ENCODE measurements around the gene CLSTN2.

CLSTN2 gene

DNA sequence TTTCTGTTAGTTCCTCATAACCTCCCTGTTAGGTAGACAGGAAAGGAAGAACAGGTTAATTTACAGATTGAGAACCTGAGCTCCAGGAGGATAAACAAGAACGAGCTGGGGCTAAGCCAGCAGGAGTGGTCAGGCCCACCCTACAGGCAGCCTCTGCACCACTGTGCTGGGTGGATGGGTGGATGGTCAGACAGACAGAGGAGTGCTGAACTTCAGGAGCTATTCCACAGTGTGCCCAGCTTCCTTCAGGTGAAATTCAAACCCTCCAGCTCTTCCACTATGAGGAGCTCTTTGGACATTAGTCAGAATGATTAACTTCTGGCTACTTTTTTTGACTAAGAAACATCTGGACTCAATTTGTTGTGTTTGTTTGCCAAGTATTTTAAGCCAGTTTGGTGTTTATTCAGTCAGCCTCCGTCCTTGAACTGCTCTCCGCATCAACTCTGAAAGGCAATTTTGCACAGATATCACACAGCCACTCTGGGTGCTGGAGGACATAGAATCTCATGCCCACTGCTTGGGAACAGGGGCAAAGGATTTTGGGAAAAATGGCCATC lies 361.9 kb downstream of the CLSTN2 start:
- no peak for DNase-seq
- peaks cover 11% of the 10 kb centered on the region for H3K4me1 Mint-ChIP-seq
- H3K27ac Mint-ChIP-seq = no peak overlapping the region

DNA sequence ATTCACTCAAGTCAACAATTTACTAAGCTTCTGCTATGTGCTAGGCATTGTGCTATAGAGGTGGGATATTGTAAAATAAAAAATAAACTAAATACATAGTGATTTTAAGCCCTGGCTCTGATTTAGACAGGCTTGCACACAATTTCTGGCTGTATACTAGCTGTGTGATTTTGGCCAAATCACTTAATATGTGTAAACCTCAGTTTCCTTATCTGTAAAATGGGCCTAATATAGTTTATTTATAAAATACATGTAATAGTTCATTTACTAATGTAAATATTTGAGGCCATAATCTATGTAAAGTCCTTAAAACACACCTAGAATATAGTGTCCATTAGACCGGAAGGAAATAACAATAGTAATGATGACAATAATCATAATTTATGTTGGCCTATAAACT lies 363.1 kb downstream of the CLSTN2 start:
- no peak for TF ChIP-seq CTCF (IDR thresholded peaks at IDR 0.05)
- Mint-ChIP-seq H3K27ac (no peak overlapping the region), H3K36me3 (ENCODE audit: low read depth) (no peaks in the 10 kb centered on the region), H3K27me3 (ENCODE audit: low read depth, poor library complexity) (peaks cover 9% of the 10 kb centered on the region), H3K4me1 (peaks cover 9% of the 10 kb centered on the region), H3K4me3 (no peak overlapping the region), H3K9me3 (no peaks in the 10 kb centered on the region)
- no peak for DNase-seq

More for the DNA sequence above, 361.9 kb downstream of the CLSTN2 start:
- no peak for TF ChIP-seq CTCF (IDR thresholded peaks at IDR 0.05)
- H3K36me3 Mint-ChIP-seq (ENCODE audit: low read depth) = no peaks in the 10 kb centered on the region
- no peak overlapping the region for H3K4me3 Mint-ChIP-seq
- H3K9me3 Mint-ChIP-seq = no peaks in the 10 kb centered on the region
- H3K27me3 Mint-ChIP-seq (ENCODE audit: low read depth, poor library complexity) = peaks cover 14% of the 10 kb centered on the region

DNA sequence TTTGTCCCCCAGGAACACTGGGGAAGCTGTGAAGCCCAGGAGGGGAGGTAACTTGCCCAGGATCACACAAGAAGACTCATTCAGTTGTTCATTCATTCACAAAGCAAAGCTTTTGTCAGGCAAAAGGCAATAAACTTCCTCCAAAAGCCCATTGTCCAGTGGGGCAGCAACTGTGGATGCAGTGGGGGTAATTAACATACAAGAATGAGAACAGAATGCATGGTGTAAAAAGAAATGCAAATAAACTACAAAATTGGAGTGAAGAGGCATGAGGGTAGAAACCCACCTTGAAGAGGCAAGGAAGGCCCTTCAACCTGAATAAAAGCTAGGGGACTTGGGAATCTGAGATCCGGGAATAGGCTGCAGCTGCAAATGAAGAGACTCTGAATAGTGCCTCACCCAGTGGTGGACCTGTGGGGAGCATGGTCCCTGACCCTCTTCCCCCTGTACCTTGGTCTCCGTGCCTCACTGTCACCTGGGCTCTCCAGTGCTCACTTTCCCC lies 363.6 kb downstream of the CLSTN2 start:
- Mint-ChIP-seq H3K36me3 (ENCODE audit: low read depth) (no peaks in the 10 kb centered on the region), H3K27ac (no peak overlapping the region), H3K27me3 (ENCODE audit: low read depth, poor library complexity) (peaks cover 9% of the 10 kb centered on the region), H3K4me3 (no peak overlapping the region), H3K9me3 (no peaks in the 10 kb centered on the region), H3K4me1 (peaks cover 9% of the 10 kb centered on the region)
- DNase-seq = no peak
- no peak for TF ChIP-seq CTCF (IDR thresholded peaks at IDR 0.05)

GRCh38 chr3:140303875-140304274 lies 368.9 kb downstream of the CLSTN2 start:
- Mint-ChIP-seq H3K36me3 (ENCODE audit: low read depth) (no peaks in the 10 kb centered on the region), H3K4me1 (no peaks in the 10 kb centered on the region), H3K4me3 (no peak overlapping the region), H3K27me3 (ENCODE audit: low read depth, poor library complexity) (peaks cover 14% of the 10 kb centered on the region), H3K9me3 (no peaks in the 10 kb centered on the region), H3K27ac (no peak overlapping the region)
- DNase-seq = no peak
- no peak for TF ChIP-seq CTCF (IDR thresholded peaks at IDR 0.05)

DNA sequence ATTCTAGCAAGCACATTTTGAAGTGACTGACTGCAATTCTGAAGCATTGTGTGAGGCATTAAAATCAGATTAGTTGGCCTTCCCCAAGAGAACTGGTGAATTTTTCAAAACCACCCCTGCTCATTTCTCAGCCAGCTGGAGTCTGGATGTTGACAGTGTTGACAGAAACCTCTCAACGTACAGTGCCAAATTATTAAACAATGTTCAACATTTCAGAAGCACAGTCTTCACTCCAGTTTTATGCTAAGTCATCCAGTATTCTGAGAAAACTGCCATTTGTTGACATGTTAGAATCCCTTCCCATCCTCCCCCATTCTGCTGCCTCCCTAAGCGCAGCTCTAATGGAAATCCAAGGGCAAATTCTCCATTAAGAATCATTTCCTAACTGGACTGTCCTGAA lies 373.6 kb downstream of the CLSTN2 start:
- peaks cover 4% of the 10 kb centered on the region for H3K27me3 Mint-ChIP-seq (ENCODE audit: low read depth, poor library complexity)
- no peaks in the 10 kb centered on the region for H3K9me3 Mint-ChIP-seq
- H3K27ac Mint-ChIP-seq = no peak overlapping the region
- no peak overlapping the region for H3K4me3 Mint-ChIP-seq
- H3K36me3 Mint-ChIP-seq (ENCODE audit: low read depth) = no peaks in the 10 kb centered on the region
- peaks cover 12% of the 10 kb centered on the region for H3K4me1 Mint-ChIP-seq
- TF ChIP-seq CTCF (IDR thresholded peaks at IDR 0.05) = no peak
- no peak for DNase-seq

DNA sequence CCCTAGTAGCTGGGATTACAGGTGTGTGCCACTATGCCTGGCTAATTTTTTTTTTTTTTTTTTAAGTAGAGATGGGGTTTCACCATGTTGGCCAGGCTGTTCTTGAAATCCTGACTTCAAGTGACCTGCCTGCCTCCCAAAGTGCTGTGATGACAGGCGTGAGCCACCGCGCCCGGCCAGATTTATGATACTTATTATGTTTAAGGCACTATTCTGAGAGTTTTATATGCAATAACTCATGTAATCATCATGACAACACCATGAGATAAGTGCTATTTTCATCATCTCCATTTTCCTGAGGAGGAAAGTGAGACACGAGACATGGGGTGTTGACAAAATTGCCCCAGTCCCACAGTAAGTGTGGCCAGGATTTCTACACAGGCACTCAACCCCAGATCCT lies 376.4 kb downstream of the CLSTN2 start:
- H3K36me3 Mint-ChIP-seq (ENCODE audit: low read depth) = no peaks in the 10 kb centered on the region
- H3K9me3 Mint-ChIP-seq = no peaks in the 10 kb centered on the region
- H3K4me1 Mint-ChIP-seq = peaks cover 12% of the 10 kb centered on the region
- no peak overlapping the region for H3K4me3 Mint-ChIP-seq
- no peak for TF ChIP-seq CTCF (IDR thresholded peaks at IDR 0.05)
- no peak overlapping the region for H3K27ac Mint-ChIP-seq
- no peak for DNase-seq
- H3K27me3 Mint-ChIP-seq (ENCODE audit: low read depth, poor library complexity) = no peaks in the 10 kb centered on the region

All from nephron progenitor cell (in vitro differentiated cells).